Fibroblast of lung (primary cell): ENCODE results near the gene CSK. TPM values are rescaled to one million over a fixed set of nuclear protein-coding genes. Genes with fewer than 3 reads are reported as not detected.
"Not testable (repeated sequence)": the region's sequence is repeated elsewhere in the genome, so short reads cannot be mapped to it uniquely, and the experiment has no call there.

Source experiments
- DNase-seq, 2 donors: peaks; one replicate each; pipeline versions ENCODE4 v3.0.0 to v3.0.0-alpha.2; 2010; ENCODE audit warnings: low read depth in 2 of 2
- H2AFZ ChIP-seq: 2 replicates; pipeline ENCODE4 v1.5.1; 2012; ENCODE audit warnings: low read length, control low read depth, inconsistent platforms
- H3K27ac ChIP-seq: 2 replicates; pipeline ENCODE4 v1.5.1; 2011; ENCODE audit warnings: low read length, control low read depth; ENCODE audit not compliant: insufficient read depth
- H3K27me3 ChIP-seq: 2 replicates; pipeline ENCODE4 v1.5.1; 2011; ENCODE audit warnings: mild to moderate bottlenecking, low read length; ENCODE audit not compliant: control insufficient read depth, insufficient read depth
- H3K36me3 ChIP-seq: 2 replicates; pipeline ENCODE4 v1.5.1; 2011; ENCODE audit warnings: low read length; ENCODE audit not compliant: control insufficient read depth, insufficient read depth
- H3K4me1 ChIP-seq: 2 replicates; pipeline ENCODE4 v1.5.1; 2011; ENCODE audit warnings: low read length; ENCODE audit not compliant: control insufficient read depth, insufficient read depth; ENCODE audit errors: extremely low read depth
- H3K4me2 ChIP-seq: 2 replicates; pipeline ENCODE4 v1.5.1; 2011; ENCODE audit warnings: low read length, control low read depth; ENCODE audit not compliant: insufficient read depth; ENCODE audit errors: extremely low read depth
- H3K4me3 ChIP-seq, 4 experiments: fragments of 200-600 bp in 1 of 4; sonication (generic) in 1 of 4; replicated peaks in 1 of 4; 2 replicates each; pipeline ENCODE4 v1.5.1; 2011 to 2016; ENCODE audit warnings: low read length in 4 of 4, low read depth in 3 of 4, mild to moderate bottlenecking in 3 of 4, control low read depth in 2 of 4, inconsistent platforms in 1 of 4, mixed read lengths in 1 of 4; ENCODE audit not compliant: insufficient read depth in 1 of 4; ENCODE audit errors: control extremely low read depth in 1 of 4
- H3K79me2 ChIP-seq: 2 replicates; pipeline ENCODE4 v1.5.1; 2012; ENCODE audit warnings: mild to moderate bottlenecking, low read length, inconsistent platforms; ENCODE audit not compliant: control insufficient read depth, insufficient read depth
- H3K9ac ChIP-seq: 2 replicates; pipeline ENCODE4 v1.5.1; 2011; ENCODE audit warnings: mild to moderate bottlenecking, low read length, control low read depth; ENCODE audit not compliant: insufficient read depth
- H3K9me3 ChIP-seq: 2 replicates; pipeline ENCODE4 v1.5.1; 2012; ENCODE audit warnings: low read depth, low read length; ENCODE audit not compliant: control insufficient read depth, insufficient read depth
- H4K20me1 ChIP-seq: 2 replicates; pipeline ENCODE4 v1.5.1; 2011; ENCODE audit warnings: low read length; ENCODE audit not compliant: control insufficient read depth, insufficient read depth; ENCODE audit errors: extremely low read depth
- EZH2 ChIP-seq: IDR thresholded peaks from 2 replicates; pipeline ENCODE4 v1.5.1; 2012; ENCODE audit warnings: low read length, control low read depth, mild to moderate bottlenecking; ENCODE audit errors: missing control alignments
- polyA plus RNA-seq, 2 donors: library from polyadenylated mRNA; depleted of rRNA in 1 of 2; stranded (reverse) in 1 of 2; unstranded in 1 of 2; fragments of >200 nt; gene quantifications; 2 replicates each; pipeline ENCODE4 v1.2.1, GENCODE V29; 2011 to 2012; ENCODE audit warnings: missing spikeins in 1 of 2
- total RNA-seq: library from RNA; depleted of rRNA; stranded (reverse); fragments of >200 nt; gene quantifications from 2 replicates; pipeline ENCODE4 v1.2.1, GENCODE V29; 2014
- TF ChIP-seq, protein P1 (sequence below), 2 donors: IDR thresholded peaks in 1 of 2; conservative IDR thresholded peaks in 1 of 2; 1 replicate in 1 of 2; 2 replicates in 1 of 2; pipeline ENCODE4 v1.5.1; 2011 to 2012; ENCODE audit warnings: low read length in 2 of 2, control low read depth in 1 of 2, inconsistent platforms in 1 of 2, low read depth in 1 of 2, mild to moderate bottlenecking in 1 of 2

CSK gene
- total and polyA plus RNA-seq, 2 donors (not counting 1 experiment from before 2014, with no cell fraction given) = 21.5 to 22.0 TPM

DNA sequence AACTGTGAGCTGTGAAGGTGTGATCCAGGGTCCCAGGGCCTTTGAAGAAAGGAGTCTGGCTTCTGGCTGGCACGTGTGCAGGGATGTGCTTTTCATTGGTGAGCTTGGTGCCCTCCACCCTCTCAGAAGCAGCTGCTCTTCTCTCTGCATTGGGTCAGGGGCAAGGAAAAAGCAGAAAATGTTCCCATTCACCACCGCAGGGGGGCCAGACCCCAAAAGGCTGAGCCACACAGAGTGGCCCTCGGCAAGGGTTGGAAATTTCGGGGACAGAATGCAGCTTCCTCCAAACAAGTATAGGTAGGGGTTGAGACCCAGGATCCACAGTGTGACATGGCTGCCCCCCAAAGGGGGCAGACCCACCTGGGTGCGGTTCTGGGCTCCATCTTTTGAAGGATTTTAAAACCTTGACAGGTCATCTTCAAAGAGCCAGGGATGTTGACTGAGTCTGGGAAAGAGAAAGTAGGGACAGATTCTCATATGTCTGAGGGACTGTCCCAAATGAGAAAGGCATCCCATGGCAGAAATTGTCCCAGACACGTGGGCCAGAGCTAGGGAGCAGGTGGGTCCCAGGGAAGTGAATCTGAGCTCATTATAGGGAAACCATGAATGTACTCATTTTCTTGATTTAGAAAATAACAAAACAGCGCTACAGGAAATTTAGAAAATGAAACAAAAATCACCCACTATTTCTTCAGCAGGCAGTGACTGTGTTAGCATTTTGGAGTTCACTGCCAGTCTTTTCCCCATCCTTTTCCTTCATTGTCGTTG, 2.7 kb downstream of the CSK start:
- Histone ChIP-seq H3K79me2 (peaks cover 67% of the 10 kb centered on the region), H3K9ac (no peak overlapping the region), H3K4me3 (peak overlapping the region in 1 of 4 experiments; percentile 2), H2AFZ (no peak overlapping the region), H4K20me1 (no peaks in the 10 kb centered on the region), H3K27me3 (no peaks in the 10 kb centered on the region), H3K9me3 (no peaks in the 10 kb centered on the region), H3K36me3 (no peaks in the 10 kb centered on the region), H3K4me2 (peak overlapping the region; percentile 33), H3K27ac (no peak overlapping the region), H3K4me1 (peaks cover 68% of the 10 kb centered on the region)
- no peak for TF ChIP-seq EZH2
- TF ChIP-seq, protein P1, sequence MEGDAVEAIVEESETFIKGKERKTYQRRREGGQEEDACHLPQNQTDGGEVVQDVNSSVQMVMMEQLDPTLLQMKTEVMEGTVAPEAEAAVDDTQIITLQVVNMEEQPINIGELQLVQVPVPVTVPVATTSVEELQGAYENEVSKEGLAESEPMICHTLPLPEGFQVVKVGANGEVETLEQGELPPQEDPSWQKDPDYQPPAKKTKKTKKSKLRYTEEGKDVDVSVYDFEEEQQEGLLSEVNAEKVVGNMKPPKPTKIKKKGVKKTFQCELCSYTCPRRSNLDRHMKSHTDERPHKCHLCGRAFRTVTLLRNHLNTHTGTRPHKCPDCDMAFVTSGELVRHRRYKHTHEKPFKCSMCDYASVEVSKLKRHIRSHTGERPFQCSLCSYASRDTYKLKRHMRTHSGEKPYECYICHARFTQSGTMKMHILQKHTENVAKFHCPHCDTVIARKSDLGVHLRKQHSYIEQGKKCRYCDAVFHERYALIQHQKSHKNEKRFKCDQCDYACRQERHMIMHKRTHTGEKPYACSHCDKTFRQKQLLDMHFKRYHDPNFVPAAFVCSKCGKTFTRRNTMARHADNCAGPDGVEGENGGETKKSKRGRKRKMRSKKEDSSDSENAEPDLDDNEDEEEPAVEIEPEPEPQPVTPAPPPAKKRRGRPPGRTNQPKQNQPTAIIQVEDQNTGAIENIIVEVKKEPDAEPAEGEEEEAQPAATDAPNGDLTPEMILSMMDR (conservative IDR thresholded peaks at IDR 0.05 in 1 of 2, IDR thresholded peaks at IDR 0.05 in 1 of 2; ENCODE audit: low read depth in 1 of 2, low read length in 2 of 2) = no peak
- no peak for DNase-seq

DNA sequence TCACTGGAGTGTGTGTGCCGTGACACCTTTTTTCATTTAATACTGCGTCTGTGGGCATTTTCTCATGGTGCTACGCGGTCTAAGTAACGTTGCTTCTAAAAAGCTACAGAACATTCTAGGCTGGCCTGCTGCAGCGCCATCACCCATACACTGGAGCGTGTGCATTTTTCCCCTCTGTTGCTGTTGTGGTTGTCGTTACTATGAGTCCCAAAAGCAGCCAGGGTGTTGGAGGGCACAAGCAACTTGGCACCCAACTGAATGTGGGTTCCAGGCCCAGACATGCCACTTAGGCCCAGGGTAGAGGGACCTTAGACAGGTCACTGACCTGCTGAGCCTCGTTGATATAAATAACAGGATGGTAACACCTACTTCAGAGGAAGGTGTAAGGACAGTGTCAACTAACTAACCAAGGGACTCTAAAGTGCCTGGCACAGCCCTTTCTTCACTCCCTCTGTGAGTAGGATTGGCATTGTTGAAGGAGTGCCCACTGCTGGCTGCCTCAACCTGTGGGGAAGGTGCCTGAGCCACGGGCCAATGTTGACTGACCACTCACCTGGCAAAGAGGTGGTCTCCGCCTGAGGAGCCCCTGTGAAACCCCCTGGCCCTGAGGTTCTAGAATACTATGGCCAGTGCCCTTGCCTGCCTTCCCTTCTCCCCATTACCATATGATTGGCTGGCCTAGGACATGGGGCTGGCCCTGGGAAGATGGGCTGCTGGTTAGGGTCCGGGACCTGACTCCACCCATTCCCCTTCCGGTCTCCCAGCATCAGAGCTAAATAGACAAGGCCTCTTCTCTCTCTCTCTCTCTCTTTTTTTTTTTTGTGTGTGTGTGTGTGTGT, 3.5 kb downstream of the CSK start:
- Histone ChIP-seq H3K9ac (no peak overlapping the region), H2AFZ (no peak overlapping the region), H3K79me2 (peaks cover 70% of the 10 kb centered on the region), H3K4me1 (peaks cover 76% of the 10 kb centered on the region), H3K4me2 (no peak overlapping the region), H3K36me3 (no peaks in the 10 kb centered on the region), H4K20me1 (no peaks in the 10 kb centered on the region), H3K27ac (no peak overlapping the region), H3K27me3 (no peaks in the 10 kb centered on the region), H3K4me3 (no peak overlapping the region), H3K9me3 (no peaks in the 10 kb centered on the region)
- TF ChIP-seq, protein P1 (conservative IDR thresholded peaks at IDR 0.05 in 1 of 2, IDR thresholded peaks at IDR 0.05 in 1 of 2; ENCODE audit: low read depth in 1 of 2, low read length in 2 of 2) = no peak
- TF ChIP-seq EZH2 = no peak
- no peak for DNase-seq

DNA sequence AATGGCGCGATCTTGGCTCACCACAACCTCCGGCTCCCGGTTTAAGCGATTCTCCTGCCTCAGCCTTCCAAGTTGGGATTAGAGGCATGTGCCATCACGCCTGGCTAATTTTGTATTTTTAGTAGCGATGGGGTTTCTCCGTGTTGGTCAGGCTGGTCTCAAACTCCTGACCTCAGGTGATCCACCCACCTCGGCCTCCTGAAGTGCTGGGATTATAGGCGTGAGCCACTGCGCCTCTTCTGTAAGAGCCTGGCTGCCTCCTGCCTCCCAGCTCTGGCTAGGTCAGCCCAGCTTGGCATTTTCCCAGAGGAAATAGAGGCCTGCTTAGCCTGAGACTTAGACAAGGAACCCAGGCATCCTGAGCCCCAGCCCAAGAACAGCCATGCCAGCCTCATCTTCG, 4.2 kb downstream of the CSK start:
- not testable (repeated sequence) for H3K4me3 ChIP-seq, H2AFZ ChIP-seq, H3K27ac ChIP-seq, H3K9me3 ChIP-seq, H3K9ac ChIP-seq, H3K4me2 ChIP-seq, DNase-seq, H3K27me3 ChIP-seq, H4K20me1 ChIP-seq, H3K36me3 ChIP-seq
- H3K4me1 ChIP-seq = peaks cover 72% of the 10 kb centered on the region
- H3K79me2 ChIP-seq = peaks cover 70% of the 10 kb centered on the region
